Amniotic stem cell (primary cell): Measurements from ENCODE around the gene NUP62.
"Not testable (repeated sequence)": the region's sequence is repeated elsewhere in the genome, so short reads cannot be mapped to it uniquely, and the experiment has no call there.

Source experiments
- DNase-seq: peaks from one replicate; lab custom pipeline; 2025; lab: John Stamatoyannopoulos, UW

The NUP62 gene

DNA sequence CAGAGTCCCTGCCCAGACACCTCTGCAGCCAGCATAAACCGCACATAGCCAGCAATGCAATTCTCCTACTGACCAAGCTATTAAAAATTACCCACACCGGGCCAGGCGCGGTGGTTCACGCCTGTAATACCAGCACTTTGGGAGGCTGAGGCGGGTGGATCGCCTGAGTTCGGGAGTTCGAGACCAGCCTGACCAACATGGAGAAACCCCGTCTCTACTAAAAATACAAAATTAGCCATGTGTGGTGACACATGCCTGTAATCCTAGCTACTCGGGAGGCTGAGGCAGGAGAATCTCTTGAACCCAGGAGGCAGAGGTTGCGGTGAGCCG lies 4.5 kb downstream of the NUP62 start:
- not testable (repeated sequence) for DNase-seq

DNA sequence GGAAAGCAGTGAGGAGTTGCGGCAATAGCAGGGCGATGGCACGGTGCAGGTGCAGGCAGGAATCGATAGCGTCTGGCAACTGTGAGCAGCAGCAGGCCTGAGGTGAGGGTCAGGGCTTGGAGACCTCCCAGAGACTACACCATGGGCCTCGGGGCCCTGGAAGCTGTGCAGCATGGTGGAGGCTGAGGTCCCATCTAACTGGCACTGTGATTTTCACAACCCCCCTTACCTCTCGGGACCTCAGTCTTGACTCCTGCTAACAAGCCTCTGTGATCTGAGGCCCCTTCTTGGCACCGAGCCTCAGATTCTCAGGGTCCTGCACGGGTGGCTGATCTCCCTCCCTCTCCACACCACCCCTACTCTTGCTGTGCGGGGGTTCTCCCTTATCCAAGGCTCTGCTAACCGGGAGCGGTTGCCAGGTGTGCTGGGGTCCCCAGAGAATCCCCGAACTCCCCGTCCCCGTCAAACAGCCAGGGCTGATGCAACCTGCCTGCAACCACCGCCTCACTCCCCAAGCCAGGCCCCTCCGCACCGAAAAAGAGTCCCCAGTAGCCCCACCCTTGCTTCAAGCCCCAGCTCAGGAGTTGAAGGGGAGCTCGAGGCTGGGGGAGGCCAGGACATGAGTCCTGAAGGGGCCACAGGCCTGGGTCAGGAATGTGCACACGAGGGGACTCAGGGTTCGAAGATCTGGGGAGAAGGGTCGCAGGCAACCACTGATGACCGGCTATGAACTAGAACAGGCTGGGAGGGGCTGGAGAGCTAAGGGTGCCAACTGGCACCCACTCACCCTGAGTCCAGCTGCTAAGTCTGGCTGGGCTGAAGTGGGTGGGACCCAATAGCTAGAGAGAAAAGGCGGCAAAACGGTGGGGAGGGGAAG lies 5.1 kb downstream of the NUP62 start:
- no peak for DNase-seq

DNA sequence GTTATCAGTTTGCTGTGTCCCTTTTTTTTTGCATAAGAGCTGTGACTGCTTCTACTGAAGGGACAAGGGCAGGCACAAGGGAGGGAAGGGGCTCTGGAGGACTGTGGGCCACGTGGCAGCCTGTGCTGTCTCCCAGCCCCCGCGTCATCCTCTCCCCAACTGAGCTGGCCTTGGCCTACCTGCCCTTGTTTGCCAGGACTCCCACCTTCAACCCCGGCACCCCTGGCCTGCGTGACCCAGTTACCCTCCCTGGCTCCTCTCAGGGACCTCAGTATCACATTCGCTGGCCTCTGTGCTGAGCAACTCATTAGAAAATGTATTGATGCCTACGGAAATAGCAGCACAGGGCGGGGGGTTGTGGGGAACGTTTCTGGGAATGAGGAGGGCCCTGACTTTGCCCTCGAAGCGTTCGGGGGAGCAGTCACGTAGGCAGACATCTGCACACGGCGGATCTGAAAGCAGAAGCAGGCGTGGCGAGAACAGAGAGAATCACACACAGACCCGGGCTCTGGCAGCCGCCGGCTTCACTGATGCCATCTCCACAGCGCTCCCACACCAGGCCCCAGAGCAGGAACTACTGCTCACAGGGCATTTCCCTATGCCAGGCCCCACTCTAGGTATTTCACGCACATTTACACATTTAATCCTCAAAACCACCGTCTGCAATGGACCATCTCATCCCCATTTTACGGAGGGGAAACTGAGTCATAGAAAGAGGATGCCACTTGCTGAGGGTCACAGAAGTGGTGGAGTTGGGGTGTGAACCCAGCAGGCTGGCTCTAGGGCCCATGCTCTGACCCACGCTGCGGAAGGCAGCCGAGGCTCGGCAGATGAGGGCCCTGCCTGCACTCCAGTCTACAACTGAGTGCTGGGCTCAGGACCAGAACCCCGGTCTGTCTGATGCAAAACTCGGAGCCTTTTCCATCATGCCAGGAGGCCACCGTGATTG lies 6.0 kb downstream of the NUP62 start:
- no peak for DNase-seq

DNA sequence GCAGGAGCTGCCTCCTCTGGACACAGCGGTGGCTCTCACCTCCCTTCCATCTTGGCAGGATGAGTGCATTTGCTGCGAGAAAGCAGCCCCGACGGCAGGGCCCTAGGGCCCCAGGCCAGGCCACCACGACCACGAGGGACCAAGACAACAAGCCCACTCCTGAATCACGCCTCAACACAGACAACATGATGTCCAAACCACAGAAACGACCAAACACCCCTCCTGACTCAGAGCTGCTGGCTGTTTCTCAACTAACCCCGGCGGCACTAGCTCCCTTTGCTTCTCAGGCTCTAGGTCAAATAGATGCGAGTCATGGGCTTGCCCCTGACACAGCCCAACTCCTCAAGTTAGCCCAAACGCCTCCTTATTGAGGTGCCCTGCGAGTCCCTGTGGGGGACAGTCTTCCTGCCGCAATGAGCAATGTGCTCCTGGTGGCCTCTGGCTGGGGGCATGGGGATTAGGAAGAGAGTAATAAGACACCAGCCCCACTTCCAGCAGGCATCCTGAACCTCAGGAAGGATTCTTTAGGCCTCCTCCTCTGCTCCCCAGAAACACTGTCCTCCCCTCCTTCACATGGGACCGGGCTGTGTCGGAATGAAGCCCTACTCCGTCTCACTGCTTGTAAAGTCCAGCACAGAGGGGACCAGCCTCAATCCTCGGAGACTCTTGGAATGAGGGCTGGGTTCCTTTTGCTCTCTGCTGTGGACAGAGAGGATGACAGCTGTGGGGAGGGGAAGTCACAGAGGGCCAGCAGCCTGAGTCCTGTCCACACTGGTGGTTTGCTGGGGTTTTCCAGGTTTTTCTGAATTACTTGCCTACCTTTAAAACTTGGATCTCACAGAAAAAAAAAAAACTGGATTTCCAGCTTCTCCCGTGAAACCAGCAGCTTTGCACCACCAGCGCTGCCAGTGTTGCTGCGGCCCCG lies 7.2 kb downstream of the NUP62 start:
- peak; percentile 3 for DNase-seq

DNA sequence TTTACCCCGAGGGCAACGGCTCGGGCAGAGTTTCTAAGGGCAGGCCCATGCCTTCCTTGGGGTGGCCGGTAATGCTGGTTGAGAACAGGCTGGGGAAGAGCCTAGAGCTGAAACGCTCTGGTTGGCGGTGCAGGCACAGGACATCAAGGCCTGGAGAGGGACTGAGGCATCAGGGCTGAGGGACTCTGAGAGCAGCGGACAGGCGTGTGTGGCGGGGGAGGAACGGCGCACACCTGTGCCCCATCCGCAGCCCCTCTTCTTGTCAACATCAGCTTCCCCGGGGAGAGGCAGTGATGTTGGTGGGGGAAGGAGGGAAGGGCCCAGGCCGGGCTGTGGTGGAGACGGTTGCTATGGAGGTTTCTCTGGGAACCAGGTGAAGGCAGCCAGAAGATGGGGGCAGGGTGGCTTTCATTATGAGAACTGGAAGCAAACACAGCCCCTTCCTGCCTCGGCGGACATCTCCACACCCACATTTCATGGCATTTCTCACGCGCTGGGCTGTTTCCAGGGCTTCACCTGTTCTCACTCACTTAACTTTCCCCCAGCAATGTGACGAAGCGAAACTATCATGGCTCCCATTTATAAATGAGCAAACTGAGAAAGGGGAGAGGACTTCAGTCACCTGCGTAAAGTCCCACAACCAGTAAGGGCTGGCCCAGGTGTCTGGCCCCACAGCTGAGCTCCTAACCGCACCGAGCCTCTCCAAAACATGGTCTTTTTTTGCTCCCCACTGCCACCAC lies 8.5 kb downstream of the NUP62 start:
- no peak for DNase-seq

DNA sequence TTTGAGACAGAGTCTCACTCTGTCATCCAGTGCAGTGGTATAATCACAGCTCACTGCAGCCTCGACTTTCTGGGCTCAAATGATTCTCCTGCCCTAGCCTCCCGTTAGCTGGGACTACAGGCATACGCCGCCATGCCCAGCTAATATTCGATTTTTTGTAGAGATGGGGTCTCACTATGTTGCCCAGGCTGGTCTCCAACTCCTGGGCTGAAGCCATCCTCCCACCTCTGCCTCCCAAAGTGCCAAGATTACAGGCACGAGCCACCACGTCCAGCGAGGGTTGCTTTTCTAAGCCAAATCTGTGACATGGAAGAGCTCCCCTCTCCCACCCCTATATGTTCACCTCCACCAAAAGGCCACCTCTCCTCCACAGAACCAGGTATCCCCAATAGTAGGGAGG lies 11.2 kb downstream of the NUP62 start:
- DNase-seq: no peak

DNA sequence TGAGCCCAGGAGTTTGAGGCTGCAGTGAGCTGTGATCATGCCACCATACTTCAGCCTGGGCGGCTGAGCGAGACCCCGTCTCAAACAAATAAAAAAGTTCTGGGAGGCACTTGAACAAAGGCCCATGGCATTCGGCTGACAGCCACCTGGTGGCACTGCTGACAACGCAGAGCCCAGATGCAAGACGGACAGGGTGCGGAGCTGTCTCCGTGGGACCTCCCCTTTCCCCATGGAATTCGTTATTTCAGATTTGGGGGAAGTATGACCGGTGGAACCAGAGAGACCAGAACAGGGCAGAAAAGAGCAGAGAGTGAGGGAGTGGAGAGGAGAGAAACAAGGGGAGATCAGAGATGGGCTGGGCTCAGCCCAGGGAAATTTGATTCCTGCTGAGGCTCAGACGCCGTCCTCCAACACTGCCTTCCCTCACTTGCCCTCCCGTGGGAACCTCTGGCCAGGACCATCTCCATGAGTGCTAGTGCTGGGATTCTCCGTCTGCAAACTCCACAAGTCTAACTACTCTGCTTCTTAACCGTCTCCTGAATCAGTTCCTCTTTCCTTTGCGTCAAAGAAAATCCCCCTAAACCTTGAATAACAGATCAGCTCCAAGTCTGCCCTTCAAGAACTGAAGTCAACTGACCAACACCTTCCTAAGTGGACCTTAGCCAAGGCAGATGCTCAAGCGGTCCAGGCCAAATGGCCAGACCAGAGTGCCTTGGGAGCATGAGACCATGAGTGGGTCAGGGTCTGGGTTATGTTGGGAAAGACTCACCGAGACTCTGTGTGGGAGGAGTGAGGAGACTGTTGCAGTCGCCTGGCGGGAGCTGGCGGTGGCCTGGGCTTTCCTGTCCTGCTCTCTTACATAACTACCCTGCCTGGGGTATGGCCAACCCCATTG lies 12.2 kb downstream of the NUP62 start:
- no peak for DNase-seq

DNA sequence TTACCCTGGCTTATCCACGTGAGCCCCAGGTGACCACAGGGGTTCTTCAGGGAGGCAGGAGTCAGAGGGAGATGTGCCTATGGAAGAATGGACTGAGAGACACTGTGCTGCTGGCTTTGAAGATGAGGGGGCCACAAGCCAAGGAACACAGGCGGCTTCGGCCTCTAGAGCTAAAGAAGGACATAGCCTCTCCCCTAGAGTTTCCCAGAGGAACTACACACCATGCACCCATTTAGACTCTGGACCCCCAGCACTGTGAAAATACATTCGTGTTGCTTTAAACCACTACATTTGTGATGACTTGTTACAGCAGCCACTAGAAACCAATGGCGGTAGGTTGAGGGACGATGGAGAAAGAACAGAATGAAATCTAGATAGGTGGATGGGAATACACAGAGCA lies 14.0 kb downstream of the NUP62 start:
- DNase-seq: no peak

DNA sequence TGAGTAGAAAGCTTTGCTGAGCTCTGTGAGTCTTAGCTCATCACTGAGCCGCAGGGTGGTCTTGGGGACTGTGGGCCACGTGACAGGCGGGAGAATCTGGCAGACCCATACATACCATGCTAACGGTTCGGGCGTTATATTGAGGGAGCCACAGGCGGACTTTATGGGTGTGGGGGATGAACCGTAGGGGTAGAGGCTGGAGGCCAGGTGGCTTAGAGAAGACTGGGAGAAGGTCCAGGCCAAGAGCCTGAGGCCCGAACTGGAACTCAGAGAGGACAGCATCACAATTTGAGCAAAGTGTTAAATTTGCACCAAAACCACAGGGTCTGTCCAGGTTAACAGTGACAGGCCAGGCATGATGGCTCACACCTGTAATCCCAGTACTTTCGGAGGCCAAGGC lies 15.6 kb downstream of the NUP62 start:
- no peak for DNase-seq

DNA sequence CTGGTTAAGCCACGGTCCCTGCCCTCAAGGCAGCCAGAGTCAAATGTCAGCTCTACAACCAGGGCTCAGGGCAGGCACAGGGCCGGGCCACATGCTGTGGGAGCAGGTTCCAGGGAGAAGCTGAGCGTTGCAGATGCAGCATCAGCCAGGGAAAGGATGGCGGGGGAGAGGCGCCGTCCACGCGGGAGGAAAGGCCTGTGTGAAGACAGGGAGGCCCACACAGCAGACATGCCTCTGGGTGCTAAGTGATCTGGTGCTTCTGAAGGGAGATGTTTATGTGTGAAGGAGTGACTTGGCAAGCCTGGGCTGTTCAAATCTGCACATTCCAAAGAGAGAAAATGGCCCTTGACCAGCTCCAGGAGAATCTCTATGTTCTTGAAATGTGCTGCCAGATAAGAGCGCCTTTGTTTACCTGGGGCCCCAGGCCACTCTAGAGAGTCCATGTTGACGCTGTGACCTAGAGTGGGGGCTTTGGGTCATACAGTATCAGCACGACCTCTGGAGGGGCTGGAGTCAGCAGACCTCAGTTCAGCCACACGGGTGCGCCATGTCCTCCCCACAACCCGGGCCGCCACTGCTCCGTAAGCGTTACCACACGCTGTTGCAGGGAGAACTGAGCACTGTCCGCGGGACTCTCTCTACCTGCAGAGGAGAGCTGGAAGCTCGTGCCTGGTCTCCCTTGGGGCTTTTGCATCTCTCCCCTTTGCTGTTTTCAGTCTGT lies 16.2 kb downstream of the NUP62 start:
- DNase-seq: no peak

DNA sequence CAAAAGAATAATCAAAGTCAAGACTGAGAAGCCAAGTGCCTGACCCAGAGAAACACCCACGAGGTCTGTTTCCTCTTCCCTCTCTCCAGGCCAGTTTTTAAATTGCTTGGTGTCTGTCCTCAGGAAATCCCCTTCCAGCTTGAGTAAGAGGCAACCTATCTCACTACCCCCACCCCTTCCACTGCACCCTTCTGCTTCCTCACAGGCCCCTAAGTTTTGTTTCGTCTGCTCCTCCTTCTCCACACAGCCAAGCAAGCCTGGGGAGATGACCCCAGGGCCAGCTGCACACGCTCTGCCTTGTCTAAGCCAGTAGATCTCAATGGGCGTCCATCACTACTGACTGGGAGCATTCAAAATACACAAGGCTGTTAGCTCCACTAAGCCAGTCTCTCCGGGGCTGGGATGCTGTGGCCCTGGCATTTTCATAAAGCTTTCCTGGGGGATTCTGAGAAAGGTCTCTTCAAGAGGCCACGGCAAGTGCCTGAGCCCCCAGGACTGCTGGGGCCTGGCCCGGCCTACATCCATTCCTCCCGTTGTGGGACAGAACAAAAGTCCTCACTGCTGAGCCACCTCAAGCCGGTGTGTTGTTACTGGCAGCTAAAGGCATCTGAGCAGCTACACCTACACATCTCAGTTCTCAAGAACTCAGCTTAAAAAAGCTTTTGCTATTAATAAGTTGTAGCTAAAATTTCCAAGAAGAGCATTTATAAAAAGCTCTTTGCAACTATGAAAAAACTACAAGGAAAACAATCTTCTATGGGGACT lies 17.7 kb downstream of the NUP62 start:
- no peak for DNase-seq

DNA sequence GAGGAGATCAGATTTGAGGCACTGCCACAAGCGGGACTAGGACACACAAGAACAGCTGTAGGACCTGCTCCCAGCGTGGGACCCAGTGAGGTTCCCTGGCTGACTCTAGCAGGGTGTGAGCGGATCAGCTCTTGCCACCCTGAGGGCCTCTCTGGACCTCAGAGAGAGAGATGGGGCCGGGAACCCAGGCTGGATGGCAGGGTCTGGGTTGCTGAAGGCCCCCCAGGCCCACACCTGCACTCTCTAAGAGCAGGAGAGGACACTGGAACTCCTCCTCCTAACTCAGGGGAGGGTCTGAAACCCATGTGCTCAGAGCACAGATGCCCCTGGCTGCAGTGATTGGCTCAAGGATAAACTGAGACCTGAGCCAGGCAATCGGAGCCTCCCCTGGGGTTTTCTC lies 19.1 kb downstream of the NUP62 start:
- DNase-seq: no peak

DNA sequence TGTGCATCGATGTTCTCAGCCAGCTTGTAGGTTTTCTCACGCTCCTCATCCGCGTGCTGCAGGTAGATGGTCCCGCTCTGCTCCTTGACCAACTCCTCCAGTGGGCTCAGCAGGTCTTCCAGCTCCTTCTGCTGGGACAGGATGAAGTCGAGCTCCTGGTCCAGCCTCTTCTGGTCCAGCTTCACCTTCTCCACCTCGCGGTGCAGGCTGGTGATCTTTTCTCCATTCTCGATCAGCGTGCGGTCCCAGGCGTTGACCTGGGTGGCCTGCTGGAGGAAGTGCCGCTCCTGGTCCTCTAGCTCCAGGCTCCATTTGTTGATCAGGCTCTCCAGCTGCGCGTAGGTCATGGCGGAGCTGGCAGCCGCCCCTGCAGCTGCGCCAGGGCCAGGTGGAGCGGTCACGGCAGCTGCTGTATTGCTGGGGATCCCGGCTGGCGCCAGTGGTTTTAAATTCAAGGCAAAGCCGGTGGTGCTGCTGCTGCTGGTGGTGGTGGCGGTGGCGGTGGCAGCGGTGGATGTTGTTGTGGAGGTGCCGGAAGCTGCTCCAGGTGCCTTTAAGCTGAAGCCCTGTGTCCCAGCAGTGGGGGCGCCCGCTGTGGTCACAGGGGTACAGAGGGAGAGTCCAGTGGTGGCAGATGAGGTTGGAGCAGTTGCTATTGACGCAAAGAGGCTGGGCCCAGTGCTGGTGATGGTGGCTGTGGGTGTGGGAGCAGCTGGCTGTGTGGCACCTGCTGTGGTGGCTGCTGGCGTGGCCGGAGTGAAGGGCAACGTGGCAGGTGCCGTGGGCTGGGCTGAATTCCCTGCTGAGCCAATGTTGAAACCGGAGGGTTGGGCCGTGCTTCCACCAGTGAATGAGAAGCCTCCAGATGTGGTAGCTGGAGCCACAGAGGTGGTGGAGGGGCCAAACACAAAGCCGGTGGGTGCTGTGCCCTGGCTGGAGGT lies 20.6 kb downstream of the NUP62 start:
- DNase-seq: no peak

DNA sequence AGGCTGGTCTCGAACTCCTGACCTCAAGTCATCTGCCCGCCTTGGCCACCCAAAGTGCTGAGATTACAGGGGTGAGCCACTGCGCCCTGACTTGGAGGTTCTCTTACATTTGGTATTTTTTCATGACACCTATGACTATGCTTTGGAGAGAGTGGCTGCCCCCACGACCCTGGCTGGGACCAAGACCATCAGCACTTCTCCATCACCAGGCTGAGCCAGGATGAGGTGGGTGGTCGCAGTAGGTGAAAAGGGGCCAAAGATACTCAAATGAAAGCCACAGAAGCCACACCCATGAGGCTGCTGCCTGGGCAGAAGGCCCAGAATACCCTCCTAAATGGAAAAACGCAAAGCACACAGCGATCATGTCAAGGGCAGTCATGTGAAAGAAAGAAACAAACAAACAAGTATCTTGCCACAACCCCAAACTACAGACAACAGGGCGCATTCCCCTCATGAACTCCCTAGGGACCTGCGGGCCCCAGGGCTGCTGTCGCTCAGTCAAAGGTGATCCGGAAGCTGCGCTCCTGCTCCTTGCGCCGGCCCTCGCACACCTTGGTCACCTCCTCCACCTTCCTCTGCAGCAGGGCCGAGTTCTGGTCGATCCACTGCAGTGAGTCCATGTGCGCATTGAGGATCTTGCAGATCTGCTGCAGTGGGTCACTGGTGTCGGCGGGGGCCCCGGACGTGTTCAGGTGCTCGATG lies 21.4 kb downstream of the NUP62 start:
- DNase-seq: no peak

DNA sequence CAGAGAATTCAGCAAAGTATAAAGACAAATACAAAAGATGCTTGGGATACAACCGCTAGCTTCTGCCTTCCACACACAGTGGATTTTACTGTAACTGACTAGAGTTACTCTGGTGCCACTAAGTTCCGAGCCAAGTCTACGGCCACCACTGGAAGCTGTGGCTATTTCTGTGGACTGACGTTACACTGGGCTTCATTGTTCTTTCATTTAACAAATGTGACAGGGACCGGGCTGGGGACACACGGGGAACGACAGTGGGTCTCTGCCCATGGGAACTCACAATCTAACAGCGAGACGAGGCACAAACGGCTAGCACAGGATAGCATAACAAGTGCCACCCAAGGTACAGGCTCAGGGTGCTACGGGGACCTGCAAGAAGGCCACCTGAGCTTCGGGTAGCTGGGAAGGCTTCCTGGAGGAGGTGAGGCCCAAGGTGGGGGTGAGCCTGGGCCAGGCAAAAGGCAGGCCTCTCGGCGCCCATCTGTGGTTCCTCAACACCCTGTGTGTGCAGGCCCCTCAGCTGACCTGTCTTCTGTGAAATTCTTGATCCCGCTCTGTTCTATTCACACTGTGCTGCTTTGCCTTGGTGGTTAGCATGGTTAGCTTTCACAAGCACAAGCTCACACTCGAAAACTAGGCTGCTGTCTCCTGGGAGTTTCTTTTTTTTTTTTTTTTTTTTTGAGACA lies 22.3 kb downstream of the NUP62 start:
- DNase-seq: no peak

DNA sequence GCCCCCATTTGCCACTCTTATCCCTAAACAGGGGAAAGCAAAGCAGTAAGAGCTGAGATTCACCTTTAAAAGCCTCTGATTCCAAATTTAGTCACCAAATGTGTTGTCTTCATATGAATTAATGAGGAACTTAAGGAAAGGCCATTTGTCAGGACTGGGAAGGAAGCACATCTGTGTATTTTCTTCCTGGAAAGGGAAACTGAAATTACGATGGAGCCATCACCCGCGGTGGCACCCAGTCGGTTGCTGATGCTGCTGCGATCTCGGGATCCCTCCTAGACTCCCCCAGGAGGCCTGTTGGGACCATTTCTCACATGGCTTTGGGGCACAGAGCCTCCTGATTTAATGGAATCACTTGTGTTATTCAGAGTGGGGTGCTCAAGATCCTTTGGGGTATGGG lies 25.2 kb downstream of the NUP62 start:
- DNase-seq: no peak
